CD4-positive, alpha-beta memory T cell (primary cell): ENCODE data around the gene ARFGAP2. TPM values are rescaled to one million over a fixed set of nuclear protein-coding genes. Genes with fewer than 3 reads are reported as not detected.

ENCODE experiments used
- CTCF ChIA-PET: fragments of 350-600 bp; sonication (Branson Sonifier 250); formaldehyde crosslinking; loops from one replicate; lab custom pipeline; 2021; ENCODE audit warnings: inconsistent platforms; ENCODE audit not compliant: partially characterized antibody; lab: Charles Lee
- POLR2A ChIA-PET: fragments of 350-600 bp; sonication (Branson Sonifier 250); formaldehyde crosslinking; loops from one replicate; lab custom pipeline; 2021; ENCODE audit not compliant: partially characterized antibody; lab: Charles Lee
- DNase-seq, 5 donors: peaks; one replicate each; pipeline versions ENCODE4 v3.0.0 to v3.0.0-alpha.2; 2020 to 2022; ENCODE audit warnings: mixed read lengths in 1 of 5
- H3K27ac ChIP-seq: one replicate; pipeline ENCODE4 v1.7.0; 2013; ENCODE audit warnings: low read depth, low read length
- H3K27me3 ChIP-seq: 2 replicates; pipeline ENCODE4 v1.7.0; 2013; ENCODE audit warnings: mild to moderate bottlenecking, low read length, moderate library complexity; ENCODE audit not compliant: insufficient read depth
- H3K36me3 ChIP-seq: 2 replicates; pipeline ENCODE4 v1.7.0; 2013; ENCODE audit warnings: mild to moderate bottlenecking, low read length, moderate library complexity; ENCODE audit not compliant: insufficient read depth
- H3K4me1 ChIP-seq: 2 replicates; pipeline ENCODE4 v1.7.0; 2013; ENCODE audit warnings: mild to moderate bottlenecking, low read length, moderate library complexity; ENCODE audit not compliant: insufficient read depth
- H3K4me3 ChIP-seq, 2 donors: one replicate each; pipeline ENCODE4 v1.7.0; 2013; ENCODE audit warnings: low read length in 2 of 2, mild to moderate bottlenecking in 1 of 2
- H3K9me3 ChIP-seq, 2 donors: one replicate each; pipeline ENCODE4 v1.7.0; 2013; ENCODE audit warnings: low read length in 2 of 2, control low read depth in 1 of 2; ENCODE audit not compliant: control insufficient read depth in 1 of 2
- H3K27ac Mint-ChIP-seq, 7 donors: one replicate each; pipeline ENCODE4 v1.8.0; 2020 to 2021; ENCODE audit warnings: mixed read lengths in 7 of 7, mild to moderate bottlenecking in 6 of 7, inconsistent platforms in 3 of 7, moderate library complexity in 3 of 7
- H3K27me3 Mint-ChIP-seq, 2 donors: one replicate each; pipeline ENCODE4 v1.8.0; 2020 to 2021; ENCODE audit warnings: mixed read lengths in 2 of 2
- H3K36me3 Mint-ChIP-seq, 2 donors: one replicate each; pipeline ENCODE4 v1.8.0; 2020 to 2021; ENCODE audit warnings: mixed read lengths in 2 of 2, inconsistent platforms in 1 of 2, mild to moderate bottlenecking in 1 of 2
- H3K4me1 Mint-ChIP-seq, 4 donors: one replicate each; pipeline ENCODE4 v1.8.0; 2020 to 2021; ENCODE audit warnings: mixed read lengths in 4 of 4, mild to moderate bottlenecking in 1 of 4
- H3K4me3 Mint-ChIP-seq, 8 donors: one replicate each; pipeline ENCODE4 v1.8.0; 2020 to 2021; ENCODE audit warnings: mixed read lengths in 8 of 8, mild to moderate bottlenecking in 7 of 8, moderate library complexity in 6 of 8, inconsistent platforms in 3 of 8
- H3K9me3 Mint-ChIP-seq, 8 donors: one replicate each; pipeline ENCODE4 v1.8.0; 2020 to 2021; ENCODE audit warnings: mixed read lengths in 8 of 8, mild to moderate bottlenecking in 5 of 8, inconsistent platforms in 3 of 8, moderate library complexity in 1 of 8
- intact Hi-C: fragments of 100-400 bp; cut with micrococcal nuclease; formaldehyde crosslinking; loops from one replicate; pipeline ENCODE4 v1.15.1; 2023
- polyA plus RNA-seq, 2 donors: library from polyadenylated mRNA; unstranded; fragments of 300-500 nt; fragmentation: Illumina TruSeq; gene quantifications; one replicate each; pipeline ENCODE4 v1.2.3, GENCODE V29; 2021
- total RNA-seq, 2 experiments: library from RNA; stranded (reverse); gene quantifications; one replicate each; pipeline ENCODE4 v1.2.3, GENCODE V29; 2021

The ARFGAP2 gene
- total and polyA plus RNA-seq, 4 experiments from 2014 or later, result 88.6 to 142 (median 137) TPM

GRCh38 chr11:47175746-47176327 lies 842 bp downstream of the ARFGAP2 start:
- H3K4me3 ChIP-seq, result peak overlapping the region; percentile 77 to 89
- DNase-seq, result no peak
- intact Hi-C loops, result loop anchor here (5.0 to 10.0 kb wide), 3 partner anchors 231 to 679 kb away; partner anchors contain the start of genes KBTBD4, NDUFS3 and SLC39A13
- POLR2A ChIA-PET, result interaction anchor here (0.9 to 3.6 kb wide), 5 partner anchors 39 to 250 kb away, joined by 3 to 66 read pairs (median 19); partner anchors contain the start of genes ACP2, DDB2, MADD and PSMC3
- no peaks in the 10 kb centered on the region for H3K27me3 ChIP-seq
- Mint-ChIP-seq H3K27me3 (peaks cover 0 to 5% of the 10 kb centered on the region in 2 donors), H3K9me3 (no peaks in the 10 kb centered on the region), H3K36me3 (peaks cover 14 to 42% of the 10 kb centered on the region in 2 donors), H3K4me3 (peak overlapping the region; percentile 97 to 100 (median 98)), H3K27ac (peak overlapping the region; percentile 96 to 99 (median 97)), H3K4me1 (peaks cover 16 to 70% (median 36%) of the 10 kb centered on the region in 4 donors)
- peaks cover 42% of the 10 kb centered on the region for H3K4me1 ChIP-seq
- H3K36me3 ChIP-seq, result peaks cover 39% of the 10 kb centered on the region
- H3K9me3 ChIP-seq, result no peaks in the 10 kb centered on the region
- H3K27ac ChIP-seq, result peak overlapping the region; percentile 92
- CTCF ChIA-PET, result interaction anchor here (0.8 to 1.0 kb wide), 3 partner anchors 11 to 23 kb away, joined by 3 to 4 read pairs (median 3); partner anchors contain the start of gene PACSIN3

- H3K27me3 Mint-ChIP-seq, result peaks cover 0 to 5% of the 10 kb centered on the region in 2 donors
- peak overlapping the region in 1 of 8 donors; percentile 35 for H3K4me3 Mint-ChIP-seq
Measured at GRCh38 chr11:47172740-47173336, 3.8 kb downstream of the ARFGAP2 start.

DNA sequence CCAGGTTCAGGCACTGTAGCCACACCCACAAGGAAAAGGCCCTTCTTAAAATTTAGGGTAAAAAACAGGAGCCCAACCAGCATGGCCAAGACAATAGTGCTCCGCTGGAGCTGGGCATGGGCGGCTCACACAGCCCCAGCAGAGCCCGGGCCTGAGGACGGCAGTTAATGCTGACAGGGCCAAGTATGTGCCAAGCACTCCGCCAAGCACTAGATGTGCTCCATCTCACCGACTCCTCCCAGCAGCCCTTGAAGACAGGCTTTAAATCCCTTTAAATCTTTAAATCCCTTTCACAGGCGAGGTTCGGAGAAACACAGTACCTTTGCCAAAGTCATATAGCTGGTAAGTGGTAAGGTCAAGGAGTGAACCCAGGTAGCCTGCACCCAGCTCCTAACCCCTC lies 4.8 kb downstream of the ARFGAP2 start:
- Histone ChIP-seq H3K4me1 (peaks cover 30% of the 10 kb centered on the region), H3K4me3 (no peak overlapping the region), H3K27me3 (no peaks in the 10 kb centered on the region), H3K27ac (no peak overlapping the region), H3K36me3 (peaks cover 73% of the 10 kb centered on the region), H3K9me3 (no peaks in the 10 kb centered on the region)
- Mint-ChIP-seq H3K27me3 (no peaks in the 10 kb centered on the region), H3K36me3 (peaks cover 14 to 62% of the 10 kb centered on the region in 2 donors), H3K4me3 (no peak overlapping the region), H3K27ac (peak overlapping the region in 1 of 7 donors; percentile 78), H3K9me3 (no peaks in the 10 kb centered on the region), H3K4me1 (peaks cover 11 to 54% (median 26%) of the 10 kb centered on the region in 4 donors)
- intact Hi-C loops, result loop anchor here (10.0 kb wide), 2 partner anchors 403 to 683 kb away; partner anchors contain the start of genes KBTBD4 and NDUFS3
- no peak for DNase-seq
- CTCF ChIA-PET, result interaction anchor here (0.7 to 2.6 kb wide), 5 partner anchors 9 to 87 kb away, joined by 3 to 20 read pairs (median 4); no protein-coding TSS in a partner anchor
- POLR2A ChIA-PET, result interaction anchor here (1.0 kb wide), 1 partner anchor 43 kb away, joined by 4 read pairs; the partner anchor contains the start of gene DDB2

More at GRCh38 chr11:47172740-47173336, 3.8 kb downstream of the ARFGAP2 start:
- no peaks in the 10 kb centered on the region for H3K9me3 ChIP-seq
- Mint-ChIP-seq H3K36me3 (peaks cover 14 to 57% of the 10 kb centered on the region in 2 donors), H3K9me3 (no peaks in the 10 kb centered on the region), H3K27ac (peak overlapping the region in 4 of 7 donors; percentile 18 to 99 (median 78)), H3K4me1 (peaks cover 16 to 60% (median 31%) of the 10 kb centered on the region in 4 donors)
- intact Hi-C loops, result loop anchor here (10.0 kb wide), 2 partner anchors 402 to 682 kb away; partner anchors contain the start of genes KBTBD4 and NDUFS3
- no peak overlapping the region for H3K27ac ChIP-seq
- no peaks in the 10 kb centered on the region for H3K27me3 ChIP-seq
- ChIA-PET POLR2A (no interaction called here), CTCF (interaction anchor here (0.7 to 2.6 kb wide), 4 partner anchors 10 to 32 kb away, joined by 3 to 20 read pairs (median 6); no protein-coding TSS in a partner anchor)
- H3K4me3 ChIP-seq, result no peak overlapping the region
- peaks cover 63% of the 10 kb centered on the region for H3K36me3 ChIP-seq
- H3K4me1 ChIP-seq, result peaks cover 36% of the 10 kb centered on the region
- DNase-seq, result no peak

GRCh38 chr11:47171061-47171838 lies 5.4 kb downstream of the ARFGAP2 start:
- Mint-ChIP-seq H3K36me3 (peaks cover 18 to 62% of the 10 kb centered on the region in 2 donors), H3K9me3 (peaks cover 0 to 2% (median 0%) of the 10 kb centered on the region in 8 donors)
- POLR2A ChIA-PET, result interaction anchor here (0.7 to 1.0 kb wide), 2 partner anchors 44 to 78 kb away, joined by 3 to 4 read pairs; partner anchors contain the start of genes ACP2 and DDB2

GRCh38 chr11:47166368-47166767 lies 10.3 kb downstream of the ARFGAP2 start:
- DNase-seq, result no peak
- no peaks in the 10 kb centered on the region for H3K27me3 Mint-ChIP-seq
- ChIA-PET POLR2A (interaction anchor here (1.6 kb wide), 1 partner anchor 11 kb away, joined by 5 read pairs; no protein-coding TSS in a partner anchor), CTCF (interaction anchor here (1.7 to 1.9 kb wide), 2 partner anchors 11 to 288 kb away, joined by 3 to 4 read pairs; no protein-coding TSS in a partner anchor)
- intact Hi-C loops, result no loop called here
- H3K27ac Mint-ChIP-seq, result no peak overlapping the region
- no peaks in the 10 kb centered on the region for H3K9me3 ChIP-seq
- no peaks in the 10 kb centered on the region for H3K4me1 ChIP-seq
- H3K27me3 ChIP-seq, result no peaks in the 10 kb centered on the region
- H3K4me3 Mint-ChIP-seq, result no peak overlapping the region
- H3K36me3 Mint-ChIP-seq, result peaks cover 15 to 58% of the 10 kb centered on the region in 2 donors
- peaks cover 68% of the 10 kb centered on the region for H3K36me3 ChIP-seq
- H3K9me3 Mint-ChIP-seq, result peaks cover 0 to 2% (median 0%) of the 10 kb centered on the region in 8 donors
- H3K4me1 Mint-ChIP-seq, result peaks cover 0 to 6% (median 2%) of the 10 kb centered on the region in 4 donors
- H3K4me3 ChIP-seq, result no peak overlapping the region
- H3K27ac ChIP-seq, result no peak overlapping the region

More at GRCh38 chr11:47171061-47171838, 5.4 kb downstream of the ARFGAP2 start:
- intact Hi-C loops, result loop anchor here (10.0 kb wide), 2 partner anchors 404 to 684 kb away; partner anchors contain the start of genes KBTBD4 and NDUFS3
- peak overlapping the region in 1 of 8 donors; percentile 24 for H3K4me3 Mint-ChIP-seq
- H3K4me1 Mint-ChIP-seq, result peaks cover 11 to 49% (median 23%) of the 10 kb centered on the region in 4 donors
- peak overlapping the region in 1 of 7 donors; percentile 43 for H3K27ac Mint-ChIP-seq
- no peaks in the 10 kb centered on the region for H3K27me3 ChIP-seq
- H3K4me3 ChIP-seq, result no peak overlapping the region
- peaks cover 79% of the 10 kb centered on the region for H3K36me3 ChIP-seq
- DNase-seq, result no peak
- H3K27me3 Mint-ChIP-seq, result no peaks in the 10 kb centered on the region
- CTCF ChIA-PET, result interaction anchor here (1.0 to 2.6 kb wide), 3 partner anchors 8 to 88 kb away, joined by 3 to 20 read pairs (median 8); no protein-coding TSS in a partner anchor
- H3K4me1 ChIP-seq, result peaks cover 29% of the 10 kb centered on the region
- H3K27ac ChIP-seq, result no peak overlapping the region
- no peaks in the 10 kb centered on the region for H3K9me3 ChIP-seq

GRCh38 chr11:47165253-47165840 lies 11.3 kb downstream of the ARFGAP2 start:
- H3K9me3 Mint-ChIP-seq, result peaks cover 0 to 2% (median 0%) of the 10 kb centered on the region in 8 donors
- Histone ChIP-seq H3K9me3 (no peaks in the 10 kb centered on the region), H3K4me1 (no peaks in the 10 kb centered on the region), H3K27me3 (no peaks in the 10 kb centered on the region), H3K36me3 (peaks cover 58% of the 10 kb centered on the region), H3K4me3 (no peak overlapping the region), H3K27ac (no peak overlapping the region)
- no peaks in the 10 kb centered on the region for H3K27me3 Mint-ChIP-seq
- H3K4me1 Mint-ChIP-seq, result peaks cover 0 to 1% (median 0%) of the 10 kb centered on the region in 4 donors
- peaks cover 15 to 50% of the 10 kb centered on the region in 2 donors for H3K36me3 Mint-ChIP-seq
- no peak for DNase-seq
- H3K27ac Mint-ChIP-seq, result peak overlapping the region in 1 of 7 donors; percentile 80
- ChIA-PET CTCF (interaction anchor here (1.7 kb wide), 1 partner anchor 289 kb away, joined by 3 read pairs; no protein-coding TSS in a partner anchor), POLR2A (interaction anchor here (0.6 to 1.6 kb wide), 4 partner anchors 12 to 102 kb away, joined by 3 to 5 read pairs (median 4); no protein-coding TSS in a partner anchor)
- no peak overlapping the region for H3K4me3 Mint-ChIP-seq
- intact Hi-C loops, result no loop called here
